Lower leg skin (tissue), 4 donors: ENCODE measurements around the gene EVA1A. TPM values are rescaled to one million over a fixed set of nuclear protein-coding genes. Genes with fewer than 3 reads are reported as not detected.

ENCODE experiments used
- DNase-seq, 2 donors: peaks; one replicate each; pipeline ENCODE4 v3.0.0-alpha.2; 2019; ENCODE audit warnings: low spot score in 2 of 2
- H3K4me3 ChIP-seq: fragments of 200-600 bp; sonication (generic); 2 replicates; pipeline ENCODE4 v1.5.1; 2017; ENCODE audit warnings: mild to moderate bottlenecking, low read depth; ENCODE audit not compliant: poor library complexity, severe bottlenecking
- POLR2A ChIP-seq, 2 donors: fragments of 450-650 bp; IDR thresholded peaks; one replicate each; pipeline ENCODE4 v1.6.1; 2016 to 2017; ENCODE audit warnings: antibody characterized with exemption in 2 of 2, mild to moderate bottlenecking in 1 of 2, moderate library complexity in 1 of 2
- WGBS, 2 donors: methylation state at CpG; one replicate each; pipeline ENCODE4 v1.1.5; 2018; 5-methylcytosine and 5-hydroxymethylcytosine counted together
- intact Hi-C: fragments of 100-400 bp; cut with DNase I; formaldehyde crosslinking; loops from one replicate; pipeline ENCODE4 v1.15.0; 2023; ENCODE audit warnings: low total_unique reads
- total RNA-seq, 4 donors: library from RNA; depleted of rRNA; stranded (reverse); fragments of >200 nt; gene quantifications; one replicate each; pipeline ENCODE4 v1.1.0, GENCODE V29; 2016
- TF ChIP-seq, protein P1 (sequence below), 3 donors: fragments of 450-650 bp; IDR thresholded peaks; one replicate each; pipeline ENCODE4 v1.5.1; 2016; ENCODE audit warnings: antibody characterized with exemption in 3 of 3, mild to moderate bottlenecking in 3 of 3, moderate library complexity in 2 of 3

EVA1A gene
- total RNA-seq, 4 donors from 2014 or later, result 6.6 to 12.9 (median 9.1) TPM

DNA sequence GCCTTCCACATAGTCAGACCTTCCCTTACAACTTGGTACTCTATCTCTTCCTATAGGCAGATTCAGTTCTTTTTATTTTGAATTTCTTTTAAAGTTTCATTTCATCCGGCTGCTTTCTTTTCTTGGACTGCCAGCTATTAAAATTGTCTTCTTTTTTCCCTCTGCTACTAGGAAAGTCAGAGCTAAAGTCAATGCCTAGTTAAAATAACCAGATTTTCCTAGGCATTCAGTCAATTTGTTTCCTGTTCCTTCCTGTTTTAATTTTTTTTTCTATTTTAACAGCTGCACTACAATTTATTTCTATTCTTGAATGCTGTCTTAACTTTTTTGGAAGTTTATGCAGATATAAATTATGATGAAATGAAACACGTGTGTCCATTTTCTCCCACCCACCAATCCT lies 84.8 kb downstream of the EVA1A start:
- intact Hi-C loops, result no loop called here
- no peak overlapping the region for H3K4me3 ChIP-seq
- 34 to 42% methylated on average over 2 of the region's 2 CpGs for WGBS, 2 donors
- no peak for DNase-seq
- no peak for TF ChIP-seq POLR2A (IDR thresholded peaks at IDR 0.05)

DNA sequence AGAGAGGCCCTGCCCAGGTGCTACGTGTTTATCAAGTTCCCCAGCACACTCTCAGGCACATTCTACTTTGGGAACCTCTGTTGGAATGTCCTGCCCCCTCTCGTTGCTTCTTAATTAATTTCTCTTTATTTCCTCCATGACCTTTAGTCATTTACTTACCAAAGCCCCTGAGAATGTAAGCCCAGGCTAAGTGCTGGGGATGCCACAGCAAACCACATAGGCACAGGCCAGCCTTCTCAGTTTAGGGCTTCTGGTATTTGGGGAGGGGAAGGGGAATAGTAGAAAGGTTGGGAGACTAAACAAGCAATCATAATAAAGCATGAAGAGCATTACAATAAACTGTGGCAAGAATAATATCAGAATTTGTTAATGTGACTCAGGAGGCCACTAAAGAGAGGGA lies 85.7 kb downstream of the EVA1A start:
- intact Hi-C loops, result no loop called here
- 77% methylated on average over 2 of the region's 2 CpGs for WGBS, 2 donors
- no peak for DNase-seq
- TF ChIP-seq, protein P1, sequence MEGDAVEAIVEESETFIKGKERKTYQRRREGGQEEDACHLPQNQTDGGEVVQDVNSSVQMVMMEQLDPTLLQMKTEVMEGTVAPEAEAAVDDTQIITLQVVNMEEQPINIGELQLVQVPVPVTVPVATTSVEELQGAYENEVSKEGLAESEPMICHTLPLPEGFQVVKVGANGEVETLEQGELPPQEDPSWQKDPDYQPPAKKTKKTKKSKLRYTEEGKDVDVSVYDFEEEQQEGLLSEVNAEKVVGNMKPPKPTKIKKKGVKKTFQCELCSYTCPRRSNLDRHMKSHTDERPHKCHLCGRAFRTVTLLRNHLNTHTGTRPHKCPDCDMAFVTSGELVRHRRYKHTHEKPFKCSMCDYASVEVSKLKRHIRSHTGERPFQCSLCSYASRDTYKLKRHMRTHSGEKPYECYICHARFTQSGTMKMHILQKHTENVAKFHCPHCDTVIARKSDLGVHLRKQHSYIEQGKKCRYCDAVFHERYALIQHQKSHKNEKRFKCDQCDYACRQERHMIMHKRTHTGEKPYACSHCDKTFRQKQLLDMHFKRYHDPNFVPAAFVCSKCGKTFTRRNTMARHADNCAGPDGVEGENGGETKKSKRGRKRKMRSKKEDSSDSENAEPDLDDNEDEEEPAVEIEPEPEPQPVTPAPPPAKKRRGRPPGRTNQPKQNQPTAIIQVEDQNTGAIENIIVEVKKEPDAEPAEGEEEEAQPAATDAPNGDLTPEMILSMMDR (IDR thresholded peaks at IDR 0.05), result no peak
- no peak for TF ChIP-seq POLR2A (IDR thresholded peaks at IDR 0.05)
- no peak overlapping the region for H3K4me3 ChIP-seq

DNA sequence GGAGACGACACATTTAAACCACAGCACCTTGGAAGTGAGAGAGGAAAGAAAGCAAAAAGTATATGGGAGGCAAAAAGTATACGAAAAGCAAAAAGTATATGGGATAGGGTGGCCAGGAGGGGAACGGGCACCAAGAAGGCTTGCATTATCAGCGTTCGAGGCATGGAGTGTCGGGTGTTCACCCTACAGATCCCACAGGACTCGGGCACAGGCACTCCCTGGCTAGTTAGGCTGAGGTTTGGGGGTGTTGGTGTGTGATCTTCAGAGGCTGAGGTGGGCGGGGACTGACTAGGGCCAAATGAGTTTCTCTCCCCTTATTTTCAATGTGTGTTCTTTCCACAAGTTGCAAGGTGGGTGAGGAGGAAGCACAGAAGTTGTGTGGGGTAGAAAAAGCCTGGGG lies 86.6 kb downstream of the EVA1A start:
- TF ChIP-seq, protein P1 (IDR thresholded peaks at IDR 0.05), result no peak
- TF ChIP-seq POLR2A (IDR thresholded peaks at IDR 0.05), result no peak
- WGBS, 2 donors, result 77 to 82% methylated on average over 8 of the region's 8 CpGs
- no peak overlapping the region for H3K4me3 ChIP-seq
- intact Hi-C loops, result no loop called here
- DNase-seq, result no peak

DNA sequence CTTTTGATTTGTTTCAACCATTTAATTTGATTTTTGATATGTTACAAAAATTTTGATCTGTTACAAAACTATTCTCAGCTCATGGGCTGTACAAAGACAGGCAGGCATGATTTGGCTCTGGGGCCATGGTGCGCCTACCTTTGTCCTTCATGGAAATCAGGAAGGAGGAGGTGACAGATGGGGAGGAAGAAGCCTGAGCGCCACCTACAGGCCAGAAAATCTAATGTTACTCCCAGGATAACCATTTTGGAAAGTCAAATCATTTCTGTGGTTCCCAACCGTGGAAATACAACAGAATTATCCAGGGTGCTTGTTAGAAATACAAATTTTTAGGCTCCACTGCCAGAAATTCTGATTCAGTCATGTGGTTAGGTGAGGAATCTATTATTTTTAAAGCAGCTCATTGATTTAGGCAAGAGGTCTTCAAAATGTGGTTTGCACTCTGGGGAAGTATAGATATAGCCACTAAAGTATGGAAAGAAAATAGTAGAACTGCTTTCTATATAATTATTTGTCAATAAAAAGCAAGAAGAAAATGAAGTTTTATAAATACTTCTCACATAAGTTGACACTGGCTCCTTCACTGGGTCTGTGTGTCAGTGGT lies 93.9 kb downstream of the EVA1A start:
- H3K4me3 ChIP-seq, result no peak overlapping the region
- WGBS, 2 donors, result 53 to 59% methylated on average over 3 of the region's 3 CpGs
- DNase-seq, result no peak
- TF ChIP-seq, protein P1 (IDR thresholded peaks at IDR 0.05), result no peak
- no peak for TF ChIP-seq POLR2A (IDR thresholded peaks at IDR 0.05)
- intact Hi-C loops, result no loop called here

DNA sequence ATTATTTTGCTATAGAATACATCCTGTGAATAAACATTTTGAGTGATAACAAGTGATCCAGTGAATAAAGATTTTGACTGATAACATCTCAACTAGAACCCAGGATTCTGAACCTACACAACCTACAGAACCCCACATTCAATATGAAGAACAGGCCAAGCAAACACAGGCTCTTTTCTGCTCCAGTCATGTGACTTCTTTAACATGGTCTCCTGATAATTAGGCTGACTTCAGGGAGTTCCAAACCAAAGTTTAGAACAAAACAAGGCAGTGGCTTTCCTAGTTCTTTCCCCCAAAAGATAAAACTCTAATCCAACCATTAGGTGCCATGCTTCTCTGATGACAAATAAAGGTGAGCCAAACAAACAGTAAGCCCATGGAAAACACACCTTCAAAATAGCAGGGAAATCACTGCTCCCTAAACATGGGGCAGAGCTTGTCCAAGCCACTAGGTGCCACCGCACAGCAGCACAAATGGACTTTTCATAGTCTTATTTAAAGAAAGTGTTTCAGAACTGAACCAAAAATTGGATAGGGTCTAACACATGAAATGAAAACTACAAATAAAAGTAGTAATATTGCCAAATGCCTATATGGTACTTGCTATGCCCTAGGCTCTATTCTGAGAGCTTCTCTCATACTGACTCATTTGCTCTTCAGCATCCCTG lies 95.3 kb downstream of the EVA1A start:
- TF ChIP-seq POLR2A (IDR thresholded peaks at IDR 0.05), result no peak
- TF ChIP-seq, protein P1 (IDR thresholded peaks at IDR 0.05), result no peak
- DNase-seq, result no peak
- intact Hi-C loops, result no loop called here
- no peak overlapping the region for H3K4me3 ChIP-seq
- WGBS, 2 donors, result 47 to 54% methylated on average over 1 of the region's 1 CpG

DNA sequence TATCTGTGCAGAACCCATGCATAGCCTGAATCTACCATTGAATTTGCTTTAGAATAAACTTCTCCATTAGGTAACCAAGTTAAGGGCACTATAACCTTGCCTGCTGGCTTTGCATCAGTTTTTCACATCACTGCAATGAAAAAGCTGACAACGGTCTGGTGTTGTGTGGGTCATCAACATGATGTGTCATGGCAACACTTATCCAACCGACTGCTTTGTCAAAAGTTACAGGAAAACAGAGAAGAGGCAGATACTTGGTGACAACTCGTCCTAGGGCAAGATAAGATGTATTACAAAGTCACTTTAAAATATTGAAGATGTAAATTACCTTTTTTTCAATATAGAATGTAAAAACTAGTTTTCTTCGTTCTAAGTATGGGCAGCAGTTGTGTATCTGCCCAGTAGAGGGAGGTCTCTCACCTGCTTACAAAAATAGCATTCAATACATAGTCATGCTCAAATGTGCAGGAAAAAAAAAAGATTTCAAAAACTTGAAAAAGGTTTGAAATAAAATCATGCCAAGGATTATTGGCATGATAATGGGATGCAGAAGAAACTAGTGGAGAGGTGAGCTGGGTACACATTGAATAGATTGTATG lies 96.3 kb downstream of the EVA1A start:
- DNase-seq, result no peak
- intact Hi-C loops, result loop anchor here (5.0 kb wide), 2 partner anchors 143 to 163 kb away; no protein-coding TSS in a partner anchor
- 34 to 37% methylated on average over 4 of the region's 4 CpGs for WGBS, 2 donors
- TF ChIP-seq, protein P1 (IDR thresholded peaks at IDR 0.05), result no peak
- TF ChIP-seq POLR2A (IDR thresholded peaks at IDR 0.05), result no peak
- no peak overlapping the region for H3K4me3 ChIP-seq
